Lower lobe of right lung (tissue), 2 donors: ENCODE results near the gene SFI1. TPM values are rescaled to one million over a fixed set of nuclear protein-coding genes. Genes with fewer than 3 reads are reported as not detected.

Source experiments
- ATAC-seq, 2 donors: fragments of 200-7000 bp; cut with Tn5 transposase; one replicate each; pipeline ENCODE4 v1.9.1; 2020 to 2022; ENCODE audit warnings: mild to moderate bottlenecking in 2 of 2, moderate library complexity in 2 of 2
- DNase-seq: peaks from one replicate; pipeline ENCODE4 v3.0.0-alpha.2; 2020
- H3K27ac ChIP-seq: fragments of 200-600 bp; one replicate; pipeline ENCODE4 v1.8.0; 2022
- H3K27me3 ChIP-seq: fragments of 200-600 bp; one replicate; pipeline ENCODE4 v1.8.0; 2022; ENCODE audit warnings: low read depth
- H3K36me3 ChIP-seq: fragments of 200-600 bp; one replicate; pipeline ENCODE4 v1.8.0; 2022; ENCODE audit warnings: mild to moderate bottlenecking
- H3K4me1 ChIP-seq: fragments of 200-600 bp; one replicate; pipeline ENCODE4 v1.8.0; 2022
- H3K4me3 ChIP-seq: fragments of 200-600 bp; one replicate; pipeline ENCODE4 v1.8.0; 2022; ENCODE audit warnings: mild to moderate bottlenecking
- H3K9me3 ChIP-seq: fragments of 200-600 bp; one replicate; pipeline ENCODE4 v1.8.0; 2022
- intact Hi-C: fragments of 100-400 bp; cut with DNase I; formaldehyde crosslinking; loops from one replicate; pipeline ENCODE4 v1.11.0; 2022
- total RNA-seq: library from RNA; stranded (reverse); fragmentation: NEBNext Ultra II Directional; extraction: Animal tissue kit (Norgen Biotek cat#: 25700); gene quantifications from one replicate; pipeline ENCODE4 v1.2.1, GENCODE V29; 2021
- TF ChIP-seq, protein P1 (sequence below): fragments of 200-600 bp; IDR thresholded peaks from one replicate; pipeline ENCODE4 v1.8.0; 2022; ENCODE audit warnings: antibody characterized with exemption, mild to moderate bottlenecking
- donor health status: DM: no; HTN: yes; CAD: no; lungs with severe emphysema.

The SFI1 gene
- total RNA-seq, 1 donor from 2014 or later = 37.5 TPM

DNA sequence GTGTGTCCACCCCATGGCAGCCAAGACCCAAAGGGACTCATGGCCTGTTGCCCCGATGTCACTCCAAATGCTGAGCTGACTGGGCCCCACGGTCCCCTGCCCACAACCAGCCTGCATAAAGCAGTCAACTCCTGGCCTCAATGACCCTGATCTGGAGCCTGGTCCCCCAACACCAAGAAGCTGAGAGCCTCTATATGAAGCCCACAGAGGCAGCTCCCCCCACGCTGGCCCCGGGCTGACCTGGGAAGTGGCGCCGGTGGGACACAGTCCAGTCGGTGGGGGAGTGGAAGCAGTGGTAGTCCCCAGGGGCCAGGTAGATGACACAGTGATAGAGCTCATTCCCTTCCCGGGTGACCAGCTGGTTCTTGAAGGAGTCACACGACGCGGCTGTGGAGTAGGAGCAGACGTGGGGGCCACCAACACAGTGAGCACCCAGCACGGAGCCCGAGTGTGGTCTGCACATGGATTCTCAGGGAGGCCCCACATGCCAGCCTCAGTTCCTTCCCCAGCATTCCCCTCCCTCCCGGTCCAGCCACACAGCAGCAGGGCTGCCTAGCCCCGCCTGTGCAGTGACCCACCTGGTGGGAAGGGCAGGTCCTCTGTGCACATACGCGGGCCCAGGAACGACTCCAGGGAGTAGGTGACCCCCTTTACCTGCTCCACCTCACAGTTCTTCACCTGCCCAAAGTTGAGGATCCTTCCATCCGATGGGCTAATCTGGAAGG, 124.6 kb downstream of the SFI1 start:
- H3K9me3 ChIP-seq = no peaks in the 10 kb centered on the region
- no peak overlapping the region for H3K4me3 ChIP-seq
- H3K36me3 ChIP-seq = peaks cover 77% of the 10 kb centered on the region
- DNase-seq = no peak
- no peak for ATAC-seq
- no peaks in the 10 kb centered on the region for H3K27me3 ChIP-seq
- TF ChIP-seq, protein P1, sequence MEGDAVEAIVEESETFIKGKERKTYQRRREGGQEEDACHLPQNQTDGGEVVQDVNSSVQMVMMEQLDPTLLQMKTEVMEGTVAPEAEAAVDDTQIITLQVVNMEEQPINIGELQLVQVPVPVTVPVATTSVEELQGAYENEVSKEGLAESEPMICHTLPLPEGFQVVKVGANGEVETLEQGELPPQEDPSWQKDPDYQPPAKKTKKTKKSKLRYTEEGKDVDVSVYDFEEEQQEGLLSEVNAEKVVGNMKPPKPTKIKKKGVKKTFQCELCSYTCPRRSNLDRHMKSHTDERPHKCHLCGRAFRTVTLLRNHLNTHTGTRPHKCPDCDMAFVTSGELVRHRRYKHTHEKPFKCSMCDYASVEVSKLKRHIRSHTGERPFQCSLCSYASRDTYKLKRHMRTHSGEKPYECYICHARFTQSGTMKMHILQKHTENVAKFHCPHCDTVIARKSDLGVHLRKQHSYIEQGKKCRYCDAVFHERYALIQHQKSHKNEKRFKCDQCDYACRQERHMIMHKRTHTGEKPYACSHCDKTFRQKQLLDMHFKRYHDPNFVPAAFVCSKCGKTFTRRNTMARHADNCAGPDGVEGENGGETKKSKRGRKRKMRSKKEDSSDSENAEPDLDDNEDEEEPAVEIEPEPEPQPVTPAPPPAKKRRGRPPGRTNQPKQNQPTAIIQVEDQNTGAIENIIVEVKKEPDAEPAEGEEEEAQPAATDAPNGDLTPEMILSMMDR = no peak
- intact Hi-C loops = no loop called here
- H3K4me1 ChIP-seq = peaks cover 20% of the 10 kb centered on the region
- no peak overlapping the region for H3K27ac ChIP-seq

DNA sequence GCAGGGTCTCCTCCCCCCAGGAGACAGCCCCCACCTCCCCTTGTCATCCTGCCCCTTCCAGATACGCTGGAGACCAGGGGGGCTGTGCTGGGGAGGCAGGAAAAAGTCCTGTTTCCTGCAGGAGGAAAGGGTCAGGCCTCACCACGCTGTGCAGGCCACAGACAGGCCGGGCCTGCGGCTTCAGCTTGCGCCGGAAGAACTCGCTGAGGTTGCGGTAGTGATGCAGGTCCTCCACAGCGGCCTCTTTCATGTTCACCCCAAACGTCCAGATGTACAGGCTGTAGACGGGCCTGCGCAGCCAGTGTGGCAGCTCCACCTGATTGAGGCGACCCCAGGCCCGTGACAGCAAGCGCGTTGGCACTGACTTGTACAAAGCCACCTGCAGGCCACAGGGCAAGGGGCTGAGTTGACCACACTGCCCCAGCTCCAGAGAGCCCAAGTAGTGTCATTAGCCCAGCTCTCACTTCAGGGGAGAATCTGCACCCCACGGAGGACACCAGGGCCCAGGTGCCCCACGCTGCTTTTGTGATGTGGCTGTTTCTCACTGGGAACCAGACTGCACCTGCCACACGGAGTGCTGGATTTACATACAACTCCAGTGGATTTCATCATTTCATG, 125.3 kb downstream of the SFI1 start:
- DNase-seq = no peak
- Histone ChIP-seq H3K9me3 (no peaks in the 10 kb centered on the region), H3K4me1 (peaks cover 20% of the 10 kb centered on the region), H3K27ac (no peak overlapping the region), H3K4me3 (no peak overlapping the region), H3K36me3 (peaks cover 74% of the 10 kb centered on the region), H3K27me3 (no peaks in the 10 kb centered on the region)
- intact Hi-C loops = no loop called here
- ATAC-seq = no peak
- TF ChIP-seq, protein P1 = no peak

DNA sequence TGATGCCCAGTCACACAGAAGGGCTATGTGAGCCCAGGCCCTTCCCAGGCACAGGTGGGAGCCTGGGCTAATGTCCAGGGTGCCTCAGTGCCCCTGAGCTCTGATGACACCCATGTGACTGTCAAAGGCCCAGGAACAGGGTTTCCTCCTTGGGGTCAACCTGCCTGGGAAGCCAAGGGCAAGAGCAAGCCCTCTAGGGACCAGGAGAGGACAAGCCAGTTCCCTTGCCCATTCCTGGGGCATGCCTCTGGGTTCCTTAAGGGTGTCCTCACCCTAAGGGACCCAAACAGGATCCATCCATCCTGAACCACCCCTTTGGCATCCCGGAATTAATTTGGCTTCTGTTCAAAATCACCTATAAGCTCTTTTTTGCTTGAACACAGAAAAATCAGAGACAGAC, 126.6 kb downstream of the SFI1 start:
- H3K27ac ChIP-seq = no peak overlapping the region
- H3K36me3 ChIP-seq = peaks cover 62% of the 10 kb centered on the region
- DNase-seq (no peak), ATAC-seq (no peak)
- intact Hi-C loops = no loop called here
- no peaks in the 10 kb centered on the region for H3K9me3 ChIP-seq
- no peaks in the 10 kb centered on the region for H3K27me3 ChIP-seq
- H3K4me3 ChIP-seq = no peak overlapping the region
- peaks cover 33% of the 10 kb centered on the region for H3K4me1 ChIP-seq
- TF ChIP-seq, protein P1 = no peak

DNA sequence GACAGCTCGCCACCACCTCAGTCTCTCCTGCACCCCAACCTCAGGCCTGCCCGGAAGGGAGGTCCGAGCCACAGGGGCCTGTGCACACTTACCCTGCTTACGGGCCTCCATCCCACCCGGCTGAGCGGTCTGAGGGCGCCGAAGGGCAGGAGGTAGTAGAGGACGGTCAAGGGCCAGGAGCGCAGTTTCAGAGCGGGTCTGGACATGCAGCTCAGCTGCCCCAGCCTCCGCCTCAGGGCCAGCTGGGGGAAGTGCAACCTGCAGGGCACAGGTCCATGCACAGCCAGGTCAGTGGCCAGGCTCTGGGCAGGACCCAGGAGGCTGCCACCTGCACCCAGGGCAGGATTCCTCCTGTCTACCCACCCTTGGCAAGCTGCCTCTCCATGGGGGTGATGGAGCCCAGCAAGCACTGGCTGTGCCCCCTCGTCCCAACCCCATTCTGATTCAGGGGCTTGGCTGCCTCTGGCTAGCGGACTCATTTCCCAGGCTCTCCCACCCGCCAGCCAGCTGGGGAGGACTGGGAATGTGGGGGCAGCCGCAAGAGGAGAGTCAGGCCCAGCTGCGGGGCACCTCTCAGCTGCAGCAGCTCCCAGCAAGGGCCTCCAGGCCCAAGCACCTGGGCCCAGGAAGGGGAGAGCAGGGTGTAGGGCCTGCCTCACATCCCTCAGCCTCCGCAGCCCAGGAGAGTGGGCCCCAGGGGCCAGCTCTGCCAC, 127.4 kb downstream of the SFI1 start:
- peaks cover 40% of the 10 kb centered on the region for H3K4me1 ChIP-seq
- H3K27me3 ChIP-seq = no peaks in the 10 kb centered on the region
- no peak for DNase-seq
- TF ChIP-seq, protein P1 = no peak
- peaks cover 55% of the 10 kb centered on the region for H3K36me3 ChIP-seq
- H3K9me3 ChIP-seq = no peaks in the 10 kb centered on the region
- intact Hi-C loops = no loop called here
- H3K27ac ChIP-seq = no peak overlapping the region
- ATAC-seq = no peak
- no peak overlapping the region for H3K4me3 ChIP-seq

DNA sequence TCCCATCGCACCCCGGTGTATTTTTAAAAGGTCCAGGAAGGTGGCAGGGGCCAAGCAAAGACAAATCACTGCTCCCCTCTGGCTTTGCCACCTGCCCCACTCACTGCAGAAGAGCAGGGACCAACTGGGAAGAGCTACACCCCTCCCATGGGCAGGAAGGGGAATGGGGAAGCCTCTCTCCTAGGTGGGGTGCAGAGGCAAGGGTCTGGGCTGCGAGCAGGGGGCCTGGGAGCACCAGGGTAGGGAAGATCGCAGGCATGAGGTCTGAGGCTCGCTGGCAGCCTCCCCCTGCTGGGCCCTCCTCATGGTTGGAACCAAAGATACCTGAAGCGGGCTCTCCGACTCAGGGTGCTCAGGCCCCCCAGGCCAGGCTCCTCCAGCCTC, 128.9 kb downstream of the SFI1 start:
- peaks cover 47% of the 10 kb centered on the region for H3K4me1 ChIP-seq
- no peaks in the 10 kb centered on the region for H3K27me3 ChIP-seq
- ATAC-seq (no peak), DNase-seq (no peak)
- peak overlapping the region; percentile 19 for H3K4me3 ChIP-seq
- H3K27ac ChIP-seq = peak overlapping the region; percentile 72
- H3K9me3 ChIP-seq = no peaks in the 10 kb centered on the region
- TF ChIP-seq, protein P1 = no peak
- peaks cover 40% of the 10 kb centered on the region for H3K36me3 ChIP-seq
- intact Hi-C loops = no loop called here
